Muscle of leg (tissue), 11 donors: ENCODE measurements around the gene ZNF575. TPM values are rescaled to one million over a fixed set of nuclear protein-coding genes. Genes with fewer than 3 reads are reported as not detected.

Experiments used
- DNase-seq: peaks from one replicate; pipeline ENCODE4 v3.0.0; 2013
- H3K27ac ChIP-seq: one replicate; pipeline ENCODE4 v1.5.1; 2013; ENCODE audit warnings: mild to moderate bottlenecking, low read length, control low read depth
- H3K27me3 ChIP-seq: one replicate; pipeline ENCODE4 v1.6.1; 2013; ENCODE audit warnings: low read length; ENCODE audit not compliant: control insufficient read depth, insufficient read depth
- H3K36me3 ChIP-seq: one replicate; pipeline ENCODE4 v1.6.1; 2013; ENCODE audit warnings: low read length; ENCODE audit not compliant: control insufficient read depth, insufficient read depth
- H3K4me1 ChIP-seq: one replicate; pipeline ENCODE4 v1.6.1; 2013; ENCODE audit warnings: low read length; ENCODE audit not compliant: control insufficient read depth, insufficient read depth
- H3K4me3 ChIP-seq: one replicate; pipeline ENCODE4 v1.5.1; 2013; ENCODE audit warnings: low read length, control low read depth
- H3K9me3 ChIP-seq: replicated peaks from 2 replicates; pipeline ENCODE4 v1.6.1; 2013; ENCODE audit warnings: low read depth, low read length; ENCODE audit not compliant: control insufficient read depth
- WGBS: methylation state at CpG from one replicate; pipeline ENCODE4 v1.1.5; 2013; ENCODE audit warnings: missing lambda C conversion rate; ENCODE audit not compliant: insufficient coverage; 5-methylcytosine and 5-hydroxymethylcytosine counted together
- polyA plus RNA-seq, 8 donors: library from polyadenylated mRNA; unstranded; fragments of 120-200 nt; gene quantifications; one replicate each; pipeline versions ENCODE4 v1.2.1 to v1.2.3, GENCODE V29; 2013; ENCODE audit warnings: inconsistent platforms in 1 of 8, low replicate concordance in 1 of 8; ENCODE audit not compliant: insufficient read length in 8 of 8, insufficient read depth in 1 of 8
- total RNA-seq: library from RNA; stranded (reverse); fragments of 120-200 nt; gene quantifications from one replicate; pipeline ENCODE4 v1.2.4, GENCODE V29; 2013

ZNF575 gene
- total and polyA plus RNA-seq, 9 donors, result 0.62 to 5.0 (median 3.3) TPM

GRCh38 chr19:43582495-43582894 lies 49.5 kb downstream of the ZNF575 start:
- Histone ChIP-seq H3K4me1 (peaks cover 15% of the 10 kb centered on the region), H3K27ac (no peak overlapping the region), H3K9me3 (no peaks in the 10 kb centered on the region), H3K36me3 (peaks cover 12% of the 10 kb centered on the region), H3K4me3 (no peak overlapping the region), H3K27me3 (no peaks in the 10 kb centered on the region)
- DNase-seq, result no peak
- WGBS, result 86% methylated on average over 1 of the region's 2 CpGs

- WGBS, result no CpG with 5 or more reads among the region's 1 CpG
- Histone ChIP-seq H3K27me3 (no peaks in the 10 kb centered on the region), H3K4me1 (peaks cover 15% of the 10 kb centered on the region), H3K9me3 (no peaks in the 10 kb centered on the region), H3K4me3 (no peak overlapping the region), H3K27ac (no peak overlapping the region), H3K36me3 (peaks cover 17% of the 10 kb centered on the region)
- DNase-seq, result no peak
These were observed 51.5 kb downstream of the ZNF575 start for GRCh38 chr19:43584484-43584883.

Other genes with a start within 250 kb of the ZNF575 start
- 0.09 TPM for gene CD177, start 179.5 kb upstream of the ZNF575 start, total RNA-seq
- under 1 TPM; 0.11 to 0.43 (median 0.32) TPM for gene CD177, start 179.5 kb upstream of the ZNF575 start, polyA plus RNA-seq
- gene TEX101, start 118.3 kb upstream of the ZNF575 start, total RNA-seq, result not detected
- gene TEX101, start 118.3 kb upstream of the ZNF575 start, polyA plus RNA-seq, result under 1 TPM in 1 of 8 donors, not detected in 7; 0.17 TPM
- gene LYPD3, start 67.6 kb upstream of the ZNF575 start, total RNA-seq, result 0.49 TPM
- gene LYPD3, start 67.6 kb upstream of the ZNF575 start, polyA plus RNA-seq, result 10 to 100 TPM in 1 of 8 donors, 1 to 10 TPM in 2, under 1 TPM in 5; 0.39 to 13.9 (median 0.88) TPM
- 6.6 TPM for gene PHLDB3, start 28.4 kb upstream of the ZNF575 start, total RNA-seq
- gene PHLDB3, start 28.4 kb upstream of the ZNF575 start, polyA plus RNA-seq, result 1 to 10 TPM; 2.8 to 8.0 (median 4.4) TPM
- 19.6 TPM for gene ETHE1, start 6.0 kb upstream of the ZNF575 start, total RNA-seq
- 10 to 100 TPM; 12.0 to 22.5 (median 17.0) TPM for gene ETHE1, start 6.0 kb upstream of the ZNF575 start, polyA plus RNA-seq
- gene XRCC1, start 42.3 kb downstream of the ZNF575 start, total RNA-seq, result 27.7 TPM
- 10 to 100 TPM; 28.4 to 42.5 (median 35.7) TPM for gene XRCC1, start 42.3 kb downstream of the ZNF575 start, polyA plus RNA-seq
- gene PINLYP, start 42.6 kb downstream of the ZNF575 start, total RNA-seq, result 5.0 TPM
- 1 to 10 TPM; 4.6 to 7.7 (median 6.2) TPM for gene PINLYP, start 42.6 kb downstream of the ZNF575 start, polyA plus RNA-seq
- gene IRGQ, start 62.9 kb downstream of the ZNF575 start, total RNA-seq, result 11.4 TPM
- 10 to 100 TPM in 7 of 8 donors, 1 to 10 TPM in 1; 9.7 to 15.1 (median 12.5) TPM for gene IRGQ, start 62.9 kb downstream of the ZNF575 start, polyA plus RNA-seq
- 7.8 TPM for gene ZNF576, start 63.4 kb downstream of the ZNF575 start, total RNA-seq
- 10 to 100 TPM in 5 of 8 donors, 1 to 10 TPM in 3; 8.3 to 12.1 (median 10.5) TPM for gene ZNF576, start 63.4 kb downstream of the ZNF575 start, polyA plus RNA-seq
- gene SRRM5, start 78.9 kb downstream of the ZNF575 start, total RNA-seq, result 0.18 TPM
- gene SRRM5, start 78.9 kb downstream of the ZNF575 start, polyA plus RNA-seq, result under 1 TPM; 0.17 to 0.57 (median 0.41) TPM
- gene ZNF428, start 86.4 kb downstream of the ZNF575 start, total RNA-seq, result 55.9 TPM
- gene ZNF428, start 86.4 kb downstream of the ZNF575 start, polyA plus RNA-seq, result 10 to 100 TPM; 63.2 to 80.5 (median 71.9) TPM
- gene CADM4, start 106.7 kb downstream of the ZNF575 start, total RNA-seq, result 7.8 TPM
- 10 to 100 TPM in 5 of 8 donors, 1 to 10 TPM in 3; 6.7 to 27.1 (median 13.2) TPM for gene CADM4, start 106.7 kb downstream of the ZNF575 start, polyA plus RNA-seq
- 4.9 TPM for gene PLAUR, start 137.0 kb downstream of the ZNF575 start, total RNA-seq
- 1 to 10 TPM; 5.1 to 8.9 (median 7.4) TPM for gene PLAUR, start 137.0 kb downstream of the ZNF575 start, polyA plus RNA-seq
- not detected for gene IRGC, start 182.9 kb downstream of the ZNF575 start, total RNA-seq
- gene IRGC, start 182.9 kb downstream of the ZNF575 start, polyA plus RNA-seq, result under 1 TPM in 2 of 8 donors, not detected in 6; 0.07 to 0.09 TPM
- gene SMG9, start 221.8 kb downstream of the ZNF575 start, total RNA-seq, result 20.6 TPM
- 10 to 100 TPM; 30.1 to 47.6 (median 37.1) TPM for gene SMG9, start 221.8 kb downstream of the ZNF575 start, polyA plus RNA-seq
- gene KCNN4, start 247.8 kb downstream of the ZNF575 start, total RNA-seq, result 0.40 TPM
- gene KCNN4, start 247.8 kb downstream of the ZNF575 start, polyA plus RNA-seq, result 1 to 10 TPM in 2 of 8 donors, under 1 TPM in 6; 0.23 to 1.2 (median 0.73) TPM